GM18909 (cell line): ENCODE measurements around the gene ITGA11.

Experiments used
- ATAC-seq: cut with Tn5 transposase; IDR thresholded peaks from one replicate; pipeline ENCODE4 v1.9.1; 2021; ENCODE audit warnings: mild to moderate bottlenecking; ENCODE audit not compliant: unreplicated experiment, poor library complexity

Gene ITGA11

GRCh38 chr15:68284616-68285258, 147.2 kb downstream of the ITGA11 start:
- ATAC-seq, result no peak

DNA sequence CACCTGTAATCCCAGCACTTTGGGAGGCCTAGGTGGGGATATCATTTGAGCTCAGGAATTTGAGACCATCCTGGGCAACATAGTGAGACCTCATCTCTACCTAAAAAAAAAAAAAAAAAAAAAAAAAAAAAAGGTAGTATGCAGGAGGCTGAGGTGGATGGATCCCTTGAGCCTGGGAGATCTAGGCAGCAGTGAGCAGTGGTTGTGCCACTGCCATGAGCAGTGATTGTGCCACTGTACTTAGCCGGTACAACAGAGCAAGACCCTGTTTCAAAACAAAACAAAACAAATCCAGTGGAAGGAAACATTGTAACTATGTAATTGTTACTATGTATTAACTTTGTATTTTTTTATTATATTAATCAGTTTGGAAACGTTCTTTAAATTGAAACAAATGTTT, 148.6 kb downstream of the ITGA11 start:
- no peak for ATAC-seq

GRCh38 chr15:68281008-68281407, 151.0 kb downstream of the ITGA11 start:
- no peak for ATAC-seq

- no peak for ATAC-seq
Measured at GRCh38 chr15:68279779-68280753, 151.9 kb downstream of the ITGA11 start.

GRCh38 chr15:68278595-68279405, 153.2 kb downstream of the ITGA11 start:
- no peak for ATAC-seq

GRCh38 chr15:68278345-68278594, 153.7 kb downstream of the ITGA11 start:
- no peak for ATAC-seq

DNA sequence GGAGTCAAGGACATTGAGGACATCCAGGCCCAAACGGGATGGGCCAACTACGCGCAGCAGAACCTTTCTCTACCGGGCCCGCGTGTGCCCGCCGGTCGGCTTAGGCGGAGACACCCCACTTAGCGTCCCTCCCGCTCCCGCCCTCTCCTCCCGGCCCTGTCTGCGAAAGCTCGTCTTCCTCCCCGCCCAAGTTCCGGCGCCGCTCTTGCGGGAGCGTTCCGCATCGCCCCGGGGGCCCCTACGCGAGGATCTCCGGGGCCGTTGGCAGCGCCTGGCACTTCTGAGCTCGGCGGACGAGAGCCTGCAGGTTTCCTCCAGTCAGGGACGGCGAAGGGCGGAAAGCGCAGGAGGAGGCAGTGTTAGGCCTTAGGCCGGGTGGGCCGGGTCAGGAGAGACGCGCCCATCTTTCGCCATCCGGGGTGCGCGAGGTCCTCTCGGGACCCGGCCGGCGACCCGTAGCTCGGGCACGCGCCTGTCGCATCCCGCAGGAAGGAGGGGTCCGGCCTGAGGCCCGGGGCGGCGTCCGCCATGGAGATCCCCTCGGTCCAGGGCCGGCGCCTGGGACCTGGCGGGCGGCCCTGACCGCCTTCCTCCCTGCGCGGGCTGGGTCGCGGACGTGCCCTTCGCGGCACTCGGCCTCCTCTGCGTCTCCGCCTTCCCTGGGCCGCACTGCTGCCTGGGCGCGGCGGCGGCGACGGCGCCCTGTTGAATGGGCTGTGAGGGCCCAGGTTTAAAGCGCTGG, 154.2 kb downstream of the ITGA11 start, which contains the start of gene FEM1B:
Gene FEM1B, plus strand, starts transcription at position 143 of the 742 bp plus-strand sequence. CDS start 673 bp downstream, outside the sequence.
- ATAC-seq, result peak; percentile 73

- peak; percentile 1 for ATAC-seq
Measured at GRCh38 chr15:68277131-68277602, 154.8 kb downstream of the ITGA11 start.

- ATAC-seq, result no peak
Measured at GRCh38 chr15:68276668-68277067, 155.3 kb downstream of the ITGA11 start.

- no peak for ATAC-seq
Measured at GRCh38 chr15:68275165-68275746, 156.7 kb downstream of the ITGA11 start.

- ATAC-seq, result no peak
Measured at GRCh38 chr15:68274201-68274848, 157.6 kb downstream of the ITGA11 start.

DNA sequence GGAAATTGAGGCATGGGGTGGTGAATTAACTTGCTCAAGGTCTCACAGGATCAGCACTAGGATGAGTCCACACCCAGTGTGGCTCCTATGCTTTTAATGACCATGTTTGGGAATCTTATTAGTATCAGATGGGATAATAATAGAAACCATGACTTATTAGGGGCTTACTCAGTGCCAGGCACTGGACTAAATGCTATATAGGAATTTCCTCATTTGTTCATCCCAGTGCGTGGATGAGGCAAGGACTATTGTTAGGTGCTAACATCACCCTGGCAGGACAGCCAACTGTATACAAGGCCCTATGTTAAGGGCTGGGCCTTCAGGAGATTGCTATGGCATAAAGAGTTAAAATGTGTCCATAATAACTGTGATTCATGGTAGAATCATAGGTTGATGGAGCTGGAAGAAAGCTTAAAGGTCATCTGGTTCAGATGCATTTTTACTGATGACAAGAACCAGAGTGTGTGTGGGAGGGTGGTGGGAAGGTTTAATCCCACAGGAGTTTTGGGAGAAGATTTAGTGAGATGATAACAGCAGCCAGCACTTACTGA, 159.2 kb downstream of the ITGA11 start:
- no peak for ATAC-seq

- ATAC-seq, result no peak
Measured at GRCh38 chr15:68271854-68272471, 160.0 kb downstream of the ITGA11 start.

DNA sequence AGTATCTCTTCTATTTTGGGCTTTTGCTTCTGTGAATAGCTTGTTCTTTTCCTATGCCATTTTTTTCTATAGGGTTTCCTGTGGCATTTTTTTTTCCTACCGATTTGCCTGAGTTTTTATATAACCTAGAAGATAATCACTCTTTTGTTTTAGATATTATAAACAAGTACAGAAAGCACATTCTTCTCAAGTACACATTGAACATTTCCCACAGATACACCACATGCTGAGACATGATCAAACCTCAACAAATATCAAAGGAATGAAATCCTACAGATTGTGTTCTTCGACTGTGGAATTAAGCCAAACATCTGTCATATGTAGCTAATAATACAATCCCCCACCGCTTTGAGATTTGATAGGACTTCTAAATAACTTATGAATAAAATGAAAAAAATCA, 163.6 kb downstream of the ITGA11 start:
- no peak for ATAC-seq

DNA sequence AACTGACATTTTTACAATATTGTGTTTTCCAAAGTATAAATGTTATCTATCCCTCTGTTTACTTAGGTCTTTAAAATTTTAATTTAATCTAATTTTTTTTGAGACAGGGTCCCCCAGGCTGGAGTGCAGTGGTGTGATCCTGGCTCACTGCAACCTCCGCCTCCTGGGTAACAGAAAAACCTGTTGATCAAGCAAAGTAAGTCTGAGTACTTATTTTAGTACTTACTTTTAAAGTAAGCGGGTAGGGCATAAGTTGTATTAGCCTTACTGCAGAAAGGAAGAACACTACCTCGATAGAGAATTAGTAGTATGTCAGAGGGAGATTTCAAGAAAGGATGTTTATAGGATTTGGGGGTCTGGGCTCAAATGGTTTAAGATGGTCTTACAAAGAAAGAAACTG, 166.3 kb downstream of the ITGA11 start:
- no peak for ATAC-seq

- no peak for ATAC-seq
Measured at GRCh38 chr15:68265081-68265480, 166.9 kb downstream of the ITGA11 start.

DNA sequence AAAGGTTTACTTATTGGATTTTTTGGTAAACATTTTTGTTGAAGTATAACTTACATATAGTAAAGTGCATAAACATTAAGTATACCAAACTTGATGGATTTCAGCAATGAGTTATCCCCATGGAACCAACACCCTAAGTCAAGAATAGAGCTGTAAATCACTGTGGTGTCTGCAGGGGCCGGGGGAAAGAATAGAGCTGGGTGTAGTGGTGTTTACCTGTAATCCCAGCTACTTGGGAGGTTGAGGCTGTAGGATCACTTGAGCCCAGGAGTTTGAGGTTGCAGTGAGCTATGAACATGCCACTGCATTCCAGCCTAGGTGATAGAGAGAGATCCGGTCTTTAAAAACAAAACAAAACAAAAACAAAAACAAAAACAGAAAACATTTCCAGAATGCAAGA, 167.7 kb downstream of the ITGA11 start:
- no peak for ATAC-seq

DNA sequence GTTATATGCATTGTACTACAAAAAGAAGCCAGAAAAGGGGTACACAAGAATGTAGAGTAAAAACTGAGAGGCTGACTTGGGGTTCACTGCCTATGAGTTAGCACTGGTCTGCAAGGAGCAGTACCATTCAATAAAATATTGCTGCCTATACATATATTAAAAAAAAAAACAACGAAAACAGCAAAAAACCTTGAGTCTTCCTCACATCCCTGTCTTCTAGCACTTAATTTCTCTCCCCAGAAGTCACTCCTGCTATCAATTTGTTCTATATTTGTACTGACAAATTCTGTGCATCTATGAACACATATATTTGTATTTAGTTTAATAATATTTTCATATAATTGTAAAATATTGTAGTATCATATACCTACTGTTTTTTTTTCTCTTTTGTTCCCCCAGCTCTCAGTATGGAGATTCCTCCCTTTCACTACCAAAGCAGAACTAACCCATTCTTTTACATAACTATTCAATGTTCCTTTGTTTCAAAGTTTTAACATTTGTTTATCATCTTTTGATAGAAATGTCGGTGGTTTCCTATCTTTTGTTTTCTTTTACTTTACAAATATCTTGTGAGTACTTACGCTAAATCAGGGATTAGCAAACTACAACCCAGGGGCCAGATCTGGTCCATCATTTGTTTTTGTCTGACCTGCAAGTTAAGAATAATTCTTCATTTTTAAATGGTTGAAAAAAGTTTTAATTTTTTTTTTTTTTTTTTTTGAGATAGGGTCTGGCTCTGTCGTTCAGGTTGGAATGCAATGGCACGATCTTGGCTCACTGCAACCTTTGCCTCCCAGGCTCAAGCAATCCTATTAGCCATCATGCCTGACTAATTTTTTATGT, 169.2 kb downstream of the ITGA11 start:
- ATAC-seq, result no peak
